DMS53 treated with DMSO at 0.1 percent for 48 hours (cell line): ENCODE measurements around the gene APOB.

Experiments
- DNase-seq: peaks from one replicate; lab custom pipeline; 2025; ENCODE audit not compliant: unreplicated experiment; lab: John Stamatoyannopoulos, UW

The APOB gene

GRCh38 chr2:20953146-20953824 lies 90.6 kb downstream of the APOB start:
- DNase-seq: no peak
